Lower lobe of right lung (tissue), 2 donors: ENCODE measurements around the gene HDAC3. TPM values are rescaled to one million over a fixed set of nuclear protein-coding genes. Genes with fewer than 3 reads are reported as not detected.

ENCODE experiments used
- ATAC-seq, 2 donors: fragments of 200-7000 bp; cut with Tn5 transposase; one replicate each; pipeline ENCODE4 v1.9.1; 2020 to 2022; ENCODE audit warnings: mild to moderate bottlenecking in 2 of 2, moderate library complexity in 2 of 2
- DNase-seq: peaks from one replicate; pipeline ENCODE4 v3.0.0-alpha.2; 2020
- H3K27ac ChIP-seq: fragments of 200-600 bp; one replicate; pipeline ENCODE4 v1.8.0; 2022
- H3K27me3 ChIP-seq: fragments of 200-600 bp; one replicate; pipeline ENCODE4 v1.8.0; 2022; ENCODE audit warnings: low read depth
- H3K36me3 ChIP-seq: fragments of 200-600 bp; one replicate; pipeline ENCODE4 v1.8.0; 2022; ENCODE audit warnings: mild to moderate bottlenecking
- H3K4me1 ChIP-seq: fragments of 200-600 bp; one replicate; pipeline ENCODE4 v1.8.0; 2022
- H3K4me3 ChIP-seq: fragments of 200-600 bp; one replicate; pipeline ENCODE4 v1.8.0; 2022; ENCODE audit warnings: mild to moderate bottlenecking
- H3K9me3 ChIP-seq: fragments of 200-600 bp; one replicate; pipeline ENCODE4 v1.8.0; 2022
- intact Hi-C: fragments of 100-400 bp; cut with DNase I; formaldehyde crosslinking; loops from one replicate; pipeline ENCODE4 v1.11.0; 2022
- total RNA-seq: library from RNA; stranded (reverse); fragmentation: NEBNext Ultra II Directional; extraction: Animal tissue kit (Norgen Biotek cat#: 25700); gene quantifications from one replicate; pipeline ENCODE4 v1.2.1, GENCODE V29; 2021
- TF ChIP-seq, protein P1 (sequence below): fragments of 200-600 bp; IDR thresholded peaks from one replicate; pipeline ENCODE4 v1.8.0; 2022; ENCODE audit warnings: antibody characterized with exemption, mild to moderate bottlenecking
- donor health status: DM: no; HTN: yes; CAD: no; lungs with severe emphysema.

The HDAC3 gene
- total RNA-seq, 1 donor from 2014 or later: 45.8 TPM

GRCh38 chr5:141646026-141646425 lies 9.4 kb upstream of the HDAC3 start:
- peaks cover 10% of the 10 kb centered on the region for H3K4me1 ChIP-seq
- DNase-seq (no peak), ATAC-seq (no peak)
- peaks cover 56% of the 10 kb centered on the region for H3K36me3 ChIP-seq
- TF ChIP-seq, protein P1, sequence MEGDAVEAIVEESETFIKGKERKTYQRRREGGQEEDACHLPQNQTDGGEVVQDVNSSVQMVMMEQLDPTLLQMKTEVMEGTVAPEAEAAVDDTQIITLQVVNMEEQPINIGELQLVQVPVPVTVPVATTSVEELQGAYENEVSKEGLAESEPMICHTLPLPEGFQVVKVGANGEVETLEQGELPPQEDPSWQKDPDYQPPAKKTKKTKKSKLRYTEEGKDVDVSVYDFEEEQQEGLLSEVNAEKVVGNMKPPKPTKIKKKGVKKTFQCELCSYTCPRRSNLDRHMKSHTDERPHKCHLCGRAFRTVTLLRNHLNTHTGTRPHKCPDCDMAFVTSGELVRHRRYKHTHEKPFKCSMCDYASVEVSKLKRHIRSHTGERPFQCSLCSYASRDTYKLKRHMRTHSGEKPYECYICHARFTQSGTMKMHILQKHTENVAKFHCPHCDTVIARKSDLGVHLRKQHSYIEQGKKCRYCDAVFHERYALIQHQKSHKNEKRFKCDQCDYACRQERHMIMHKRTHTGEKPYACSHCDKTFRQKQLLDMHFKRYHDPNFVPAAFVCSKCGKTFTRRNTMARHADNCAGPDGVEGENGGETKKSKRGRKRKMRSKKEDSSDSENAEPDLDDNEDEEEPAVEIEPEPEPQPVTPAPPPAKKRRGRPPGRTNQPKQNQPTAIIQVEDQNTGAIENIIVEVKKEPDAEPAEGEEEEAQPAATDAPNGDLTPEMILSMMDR: no peak
- intact Hi-C loops: no loop called here
- H3K27me3 ChIP-seq: no peaks in the 10 kb centered on the region
- no peaks in the 10 kb centered on the region for H3K9me3 ChIP-seq
- H3K4me3 ChIP-seq: no peak overlapping the region
- no peak overlapping the region for H3K27ac ChIP-seq

DNA sequence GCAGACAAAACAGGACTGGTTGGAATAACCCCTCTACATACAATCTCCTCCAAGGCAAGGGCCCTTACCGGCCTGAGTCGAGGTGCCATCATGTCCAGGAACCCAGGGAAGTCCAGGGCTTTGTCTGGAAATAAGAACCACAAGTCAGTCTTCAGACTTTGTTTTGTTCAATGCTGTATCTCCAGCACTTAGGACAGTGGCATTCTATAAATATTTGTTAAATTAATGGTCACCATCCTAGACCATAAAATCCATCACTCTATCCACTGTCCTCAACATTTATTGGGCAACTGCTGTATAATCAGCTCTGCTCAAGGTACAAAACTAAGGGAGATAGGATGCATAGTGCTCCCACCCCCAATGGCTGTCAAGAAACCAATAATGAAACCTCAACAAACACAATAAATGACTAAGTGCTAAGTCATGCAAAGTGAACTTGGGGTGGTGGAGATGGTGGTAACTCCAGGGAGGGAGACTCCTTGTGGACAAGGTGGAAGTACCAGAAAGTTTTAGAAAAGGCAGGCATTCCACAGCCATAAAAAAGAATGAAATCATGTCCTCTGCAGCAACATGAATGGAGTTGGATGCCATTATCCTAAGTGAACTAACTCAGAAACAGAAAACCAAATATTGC lies 5.1 kb upstream of the HDAC3 start:
- no peaks in the 10 kb centered on the region for H3K9me3 ChIP-seq
- no peak overlapping the region for H3K27ac ChIP-seq
- ATAC-seq (no peak), DNase-seq (no peak)
- intact Hi-C loops: no loop called here
- H3K4me3 ChIP-seq: no peak overlapping the region
- TF ChIP-seq, protein P1: no peak
- peaks cover 16% of the 10 kb centered on the region for H3K4me1 ChIP-seq
- H3K27me3 ChIP-seq: no peaks in the 10 kb centered on the region
- peaks cover 52% of the 10 kb centered on the region for H3K36me3 ChIP-seq

DNA sequence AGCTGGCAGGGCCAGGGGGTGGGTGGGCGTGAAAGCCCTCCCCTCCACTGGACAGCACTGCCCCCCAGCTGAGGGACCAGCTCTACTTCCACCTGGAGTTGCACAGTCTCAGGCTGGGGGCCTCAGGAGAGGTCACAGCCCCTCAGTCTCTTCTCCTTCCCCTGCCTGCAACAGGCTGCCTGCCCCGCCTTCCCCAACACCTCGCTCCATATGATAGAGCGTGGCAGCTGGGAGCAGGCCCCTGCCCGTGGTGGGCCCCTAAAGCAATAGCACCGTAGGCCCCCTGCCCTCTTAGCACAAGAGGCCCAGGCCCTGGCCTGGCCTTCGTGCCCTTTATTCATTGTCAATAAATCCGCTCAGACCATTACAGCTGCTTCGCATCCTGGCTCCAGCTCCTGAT lies 4.0 kb upstream of the HDAC3 start:
- Histone ChIP-seq H3K36me3 (peaks cover 41% of the 10 kb centered on the region), H3K27me3 (no peaks in the 10 kb centered on the region), H3K4me1 (peaks cover 22% of the 10 kb centered on the region), H3K27ac (no peak overlapping the region), H3K4me3 (no peak overlapping the region), H3K9me3 (no peaks in the 10 kb centered on the region)
- ATAC-seq (no peak), DNase-seq (no peak)
- intact Hi-C loops: no loop called here
- TF ChIP-seq, protein P1: no peak

DNA sequence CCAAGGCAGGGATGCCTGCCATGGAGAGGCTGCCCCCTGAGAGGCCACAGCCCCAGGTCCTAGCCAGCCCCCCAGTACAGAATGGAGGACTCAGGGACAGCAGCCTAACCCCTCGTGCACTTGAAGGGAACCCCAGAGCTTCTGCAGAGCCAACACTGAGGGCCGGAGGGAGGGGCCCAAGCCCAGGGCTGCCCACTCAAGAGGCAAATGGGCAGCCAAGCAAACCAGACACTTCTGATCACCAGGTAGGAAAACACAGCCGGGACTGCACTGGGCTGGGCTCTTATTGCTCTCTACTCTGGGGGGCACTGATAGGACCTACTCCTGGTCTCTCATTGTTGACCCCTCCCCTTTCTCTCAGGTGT lies 3.4 kb upstream of the HDAC3 start:
- intact Hi-C loops: no loop called here
- Histone ChIP-seq H3K4me1 (peaks cover 29% of the 10 kb centered on the region), H3K4me3 (no peak overlapping the region), H3K27ac (no peak overlapping the region), H3K9me3 (no peaks in the 10 kb centered on the region), H3K27me3 (no peaks in the 10 kb centered on the region), H3K36me3 (peaks cover 37% of the 10 kb centered on the region)
- TF ChIP-seq, protein P1: no peak
- no peak for DNase-seq
- ATAC-seq: no peak

DNA sequence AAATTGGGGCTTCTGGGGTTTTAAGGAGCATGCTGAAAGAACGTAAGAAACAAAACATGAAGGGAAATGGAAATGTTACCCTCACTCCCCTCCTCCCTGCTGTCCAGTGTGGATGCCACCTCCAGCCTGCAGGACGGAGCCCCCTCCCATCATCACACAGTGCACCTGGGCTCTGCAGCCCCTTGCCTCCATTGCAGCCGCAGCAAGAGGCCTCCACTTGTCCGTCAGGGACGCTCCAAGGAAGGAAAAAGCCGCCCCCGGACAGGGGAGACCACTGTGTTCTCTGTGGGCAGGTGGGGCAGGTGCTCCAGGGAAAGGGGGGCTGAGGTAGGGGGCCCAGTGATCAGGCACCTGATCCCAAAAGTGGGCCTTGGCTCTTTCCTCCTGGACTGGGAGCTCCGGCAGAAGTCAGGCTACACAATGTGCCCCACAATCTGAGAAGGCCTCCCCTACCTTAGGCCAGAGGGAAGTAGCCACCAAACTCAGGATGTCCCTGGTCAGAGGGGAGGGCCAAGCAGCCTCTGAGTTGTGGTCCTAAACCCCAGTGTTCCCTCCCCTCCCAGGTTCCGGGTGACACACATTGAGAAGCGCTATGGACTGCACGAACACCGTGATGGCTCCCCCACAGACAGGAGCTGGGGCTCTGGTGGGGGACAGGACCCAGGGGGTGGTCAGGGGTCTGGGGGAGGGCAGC lies 2.9 kb upstream of the HDAC3 start:
- no peak overlapping the region for H3K4me3 ChIP-seq
- peaks cover 34% of the 10 kb centered on the region for H3K4me1 ChIP-seq
- no peaks in the 10 kb centered on the region for H3K9me3 ChIP-seq
- intact Hi-C loops: no loop called here
- no peak overlapping the region for H3K27ac ChIP-seq
- no peaks in the 10 kb centered on the region for H3K27me3 ChIP-seq
- ATAC-seq (no peak), DNase-seq (no peak)
- H3K36me3 ChIP-seq: peaks cover 35% of the 10 kb centered on the region
- TF ChIP-seq, protein P1: no peak
